Right lobe of liver (tissue), 4 donors: ENCODE data around the gene CCR9.

Experiments
- CTCF ChIP-seq, 4 donors: fragments of 200-600 bp in 3 of 4; fragments of 450-650 bp in 1 of 4; IDR thresholded peaks; one replicate each; pipeline versions ENCODE4 v1.5.1 to v1.8.0; 2016 to 2022; ENCODE audit warnings: antibody characterized with exemption in 4 of 4, mild to moderate bottlenecking in 2 of 4
- POLR2A ChIP-seq: fragments of 450-650 bp; IDR thresholded peaks from one replicate; pipeline ENCODE4 v1.6.1; 2017; ENCODE audit warnings: antibody characterized with exemption, mild to moderate bottlenecking
- donor health status: DM: no; HTN: no; CAD: no.
- donor health status: DM: no; HTN: no; CAD: no.
- donor health status: DM: no; HTN: yes; CAD: no.

DNA sequence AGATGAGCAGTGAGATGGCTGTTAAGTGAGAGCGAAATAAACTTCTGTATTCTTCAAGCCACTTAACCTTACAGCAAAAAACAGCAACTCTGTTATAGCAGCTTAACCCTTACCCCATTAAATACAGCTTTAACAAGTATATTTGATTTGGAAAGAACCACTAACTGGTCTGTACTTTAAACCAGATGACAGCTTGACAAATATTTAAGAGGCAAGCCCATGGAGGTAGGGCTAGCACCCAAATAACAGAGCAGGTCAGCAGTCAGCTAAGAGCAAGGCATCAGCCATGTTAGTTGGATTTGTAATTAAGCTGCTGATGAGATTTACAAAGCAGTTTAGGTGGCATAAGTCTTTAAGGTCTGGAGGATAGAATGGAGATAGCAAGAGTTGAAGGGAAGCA is 47.9 kb upstream of the CCR9 start:
- no peak for TF ChIP-seq CTCF (IDR thresholded peaks at IDR 0.05)
- no peak for TF ChIP-seq POLR2A
